Fibroblast of peridontal ligament (primary cell): Measurements from ENCODE around the gene FUOM.

Experiments
- DNase-seq: peaks from one replicate; pipeline ENCODE4 v3.0.0-alpha.2; 2010; ENCODE audit errors: extremely low read depth

Gene FUOM

GRCh38 chr10:133311570-133311969 is 46.2 kb downstream of the FUOM start:
- DNase-seq = peak; percentile 69

DNA sequence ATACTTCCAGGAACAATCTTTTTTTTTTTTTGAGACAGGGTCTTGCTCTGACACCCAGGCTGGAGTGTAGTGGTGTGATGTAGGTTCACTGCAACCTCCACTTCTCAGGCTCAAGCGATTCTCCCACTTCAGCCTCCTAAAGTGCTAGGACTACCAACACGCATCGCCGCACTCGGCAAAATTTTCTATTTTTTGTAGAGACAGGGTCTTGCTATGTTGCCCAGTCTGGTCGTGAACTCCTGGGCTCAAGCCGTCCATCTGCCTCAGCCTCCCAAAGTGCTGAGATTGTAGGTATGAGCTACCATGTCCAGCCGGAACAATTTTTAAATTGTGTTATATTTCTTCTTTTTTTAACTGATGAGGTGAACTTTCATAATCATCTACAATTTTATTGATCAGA is 47.0 kb downstream of the FUOM start:
- DNase-seq = no peak

GRCh38 chr10:133310399-133310755 is 47.4 kb downstream of the FUOM start:
- no peak for DNase-seq

DNA sequence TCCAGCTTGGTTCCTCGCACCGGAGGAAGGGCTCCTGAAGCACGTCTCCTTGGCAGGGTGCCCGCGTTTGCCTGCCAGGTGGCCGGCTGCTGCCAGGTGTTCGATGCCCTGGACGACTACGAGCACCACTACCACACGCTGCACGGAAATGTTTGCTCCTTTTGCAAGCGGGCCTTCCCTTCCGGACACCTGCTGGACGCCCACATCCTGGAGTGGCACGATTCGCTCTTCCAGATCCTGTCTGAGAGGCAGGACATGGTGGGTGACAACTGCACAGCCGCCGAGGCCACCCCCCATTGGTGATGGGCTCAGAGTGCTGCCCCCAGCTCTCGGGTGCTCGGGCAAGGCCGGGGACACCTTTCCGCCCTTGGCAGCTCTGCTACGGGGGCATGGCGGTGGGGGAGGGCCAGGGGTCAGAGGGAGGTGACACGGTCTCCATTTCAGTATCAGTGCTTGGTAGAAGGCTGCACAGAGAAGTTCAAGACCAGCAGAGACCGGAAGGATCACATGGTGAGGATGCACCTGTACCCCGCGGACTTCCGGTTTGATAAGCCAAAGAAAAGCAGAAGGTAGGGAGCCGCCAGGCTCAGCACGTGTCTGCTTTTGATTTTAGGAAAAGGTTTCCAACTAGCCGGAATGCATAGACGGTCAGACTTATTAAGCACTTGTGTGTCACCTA is 48.0 kb downstream of the FUOM start:
- no peak for DNase-seq

- peak; percentile 80 for DNase-seq
These were observed 48.6 kb downstream of the FUOM start for GRCh38 chr10:133309100-133309719.

DNA sequence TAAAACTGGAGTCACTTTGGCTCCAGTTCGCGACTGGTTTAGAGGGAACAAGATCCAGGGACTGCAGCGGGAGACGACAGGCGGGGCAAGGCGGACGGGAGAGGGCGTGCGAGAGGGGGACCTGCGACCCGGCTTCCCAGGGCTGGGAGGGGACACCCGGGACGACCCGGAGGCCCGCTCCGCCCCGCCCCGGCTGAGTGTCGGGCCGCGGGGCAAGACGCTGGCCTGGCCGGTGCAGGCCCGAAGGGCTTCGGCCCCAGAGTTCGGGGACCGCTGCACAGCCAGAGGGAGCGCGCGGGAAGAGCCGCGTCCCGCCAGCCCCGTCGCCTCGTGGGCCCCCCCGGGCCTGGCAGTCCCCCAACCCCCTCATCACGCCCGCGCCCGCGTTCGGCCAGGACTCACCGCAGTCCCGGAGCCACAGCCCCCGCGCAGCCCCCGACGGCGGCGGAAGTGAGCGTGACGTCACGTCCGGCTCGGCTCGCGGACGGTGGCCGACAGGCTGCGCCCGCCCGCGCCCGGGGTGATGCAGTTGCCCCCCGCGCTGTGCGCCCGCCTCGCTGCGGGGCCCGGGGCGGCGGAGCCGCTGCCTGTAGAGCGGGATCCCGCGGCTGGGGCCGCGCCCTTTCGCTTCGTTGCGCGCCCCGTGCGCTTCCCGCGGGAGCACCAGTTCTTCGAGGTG is 49.3 kb downstream of the FUOM start, which contains the start of the genes TUBGCP2 and ZNF511:
Gene TUBGCP2, minus strand, starts transcription at position 452 of the 679 bp plus-strand sequence. CDS start 5,931 bp downstream, outside the sequence.
Gene ZNF511, plus strand, starts transcription at position 494 of the 679 bp plus-strand sequence. Its CDS starts 30 bp downstream, at position 524.
- peak; percentile 72 for DNase-seq

- peak; percentile 50 for DNase-seq
These were observed 49.9 kb downstream of the FUOM start for GRCh38 chr10:133307776-133308420.

GRCh38 chr10:133306941-133307379 is 50.9 kb downstream of the FUOM start:
- DNase-seq = no peak

DNA sequence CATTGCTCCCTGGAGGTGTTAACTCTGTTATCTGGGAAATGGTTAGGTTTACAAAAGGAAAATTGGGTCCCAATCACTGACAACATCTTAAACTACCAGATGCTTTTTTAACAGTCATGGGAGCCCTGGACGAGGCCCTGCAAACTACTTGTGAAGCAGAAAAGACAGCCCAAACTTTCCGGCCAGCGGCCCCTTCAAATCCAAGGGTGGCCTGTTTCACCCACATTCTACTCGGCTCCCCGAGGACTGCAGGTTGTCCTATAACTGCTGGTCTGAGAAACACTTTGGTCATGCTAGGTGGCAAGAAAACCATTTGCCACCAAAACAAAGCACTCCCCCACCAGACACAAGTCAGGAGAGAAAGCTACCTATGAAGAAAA is 51.7 kb downstream of the FUOM start:
- DNase-seq = no peak
